D721Med (cell line): ENCODE measurements around the gene DTHD1.

Experiments
- DNase-seq: peaks from one replicate; pipeline ENCODE4 v3.0.0; 2011; ENCODE audit warnings: low spot score; ENCODE audit not compliant: insufficient read length
- FAIRE-seq: peaks from 2 replicates; lab custom pipeline; 2011; peaks lifted over from hg19 to GRCh38; lab: Jason Lieb, UNC
- CTCF ChIP-seq: IDR thresholded peaks from 2 replicates; pipeline ENCODE4 v1.5.1; 2012; ENCODE audit warnings: mild to moderate bottlenecking, control low read depth; ENCODE audit not compliant: insufficient read depth; ENCODE audit errors: missing control alignments

DTHD1 gene

DNA sequence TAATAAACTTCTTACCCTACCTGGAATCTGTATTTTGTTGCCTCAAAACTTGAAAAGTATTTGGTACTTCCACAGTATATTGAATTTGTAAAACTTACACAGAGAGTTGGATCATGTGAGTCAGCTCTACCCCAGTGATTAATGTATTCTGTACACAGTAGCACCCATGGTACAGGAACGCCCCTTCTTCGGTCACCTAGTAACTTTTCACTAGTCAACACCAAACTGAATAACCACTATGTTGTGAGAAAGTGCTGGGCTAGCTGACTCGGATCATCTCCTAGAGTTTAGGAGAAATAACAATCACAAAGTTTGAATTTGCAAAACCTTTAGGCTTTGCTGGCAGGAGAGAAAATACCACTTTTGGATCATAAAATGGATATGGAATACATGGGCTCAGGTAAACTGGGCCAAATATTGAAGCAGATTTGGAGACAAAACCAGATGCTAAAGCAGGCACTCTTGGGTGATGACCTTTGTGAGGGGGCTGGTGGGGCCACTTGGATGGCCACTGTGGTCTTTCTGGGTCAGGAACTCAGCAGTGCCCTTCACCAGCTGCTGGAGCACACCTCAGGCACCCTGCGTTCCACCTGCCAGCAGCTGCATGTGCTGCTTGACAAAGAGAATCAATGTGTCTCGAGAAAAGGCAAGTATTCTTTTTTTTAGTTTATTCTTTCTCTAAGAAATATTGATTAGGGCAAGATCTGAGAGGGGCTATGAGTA is at the start of gene DTHD1:
Gene DTHD1, plus strand, starts transcription at position 233 of the 723 bp plus-strand sequence. Its CDS starts 143 bp downstream, at position 376.
- TF ChIP-seq CTCF = no peak
- DNase-seq (no peak), FAIRE-seq (no peak)

GRCh38 chr4:36233567-36234266 is 47.7 kb upstream of the DTHD1 start:
- no peak for TF ChIP-seq CTCF
- FAIRE-seq (no peak), DNase-seq (no peak)

GRCh38 chr4:36235306-36235705 is 46.1 kb upstream of the DTHD1 start:
- FAIRE-seq (no peak), DNase-seq (no peak)
- TF ChIP-seq CTCF = no peak

DNA sequence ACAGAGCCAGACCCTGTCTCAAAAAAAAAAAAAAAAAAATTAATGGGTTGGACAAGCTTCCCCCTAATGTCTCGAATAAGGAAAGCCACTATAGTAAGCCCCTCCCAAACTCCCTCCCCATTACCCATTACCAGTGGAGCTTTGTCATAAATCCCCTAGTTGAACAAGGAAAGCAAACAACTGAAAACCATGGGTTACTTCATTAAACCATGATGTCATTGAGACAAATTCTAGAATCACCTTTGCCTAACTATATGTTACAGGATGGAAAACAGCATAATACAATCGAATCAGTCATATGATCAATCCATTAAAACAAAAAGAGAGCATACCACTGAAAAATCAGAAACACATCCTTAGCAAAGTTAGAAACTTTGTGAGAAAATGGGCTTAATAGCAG is 45.3 kb upstream of the DTHD1 start:
- no peak for TF ChIP-seq CTCF
- no peak for DNase-seq
- FAIRE-seq = no peak

GRCh38 chr4:36237366-36238313 is 43.8 kb upstream of the DTHD1 start:
- no peak for TF ChIP-seq CTCF
- DNase-seq (no peak), FAIRE-seq (no peak)

DNA sequence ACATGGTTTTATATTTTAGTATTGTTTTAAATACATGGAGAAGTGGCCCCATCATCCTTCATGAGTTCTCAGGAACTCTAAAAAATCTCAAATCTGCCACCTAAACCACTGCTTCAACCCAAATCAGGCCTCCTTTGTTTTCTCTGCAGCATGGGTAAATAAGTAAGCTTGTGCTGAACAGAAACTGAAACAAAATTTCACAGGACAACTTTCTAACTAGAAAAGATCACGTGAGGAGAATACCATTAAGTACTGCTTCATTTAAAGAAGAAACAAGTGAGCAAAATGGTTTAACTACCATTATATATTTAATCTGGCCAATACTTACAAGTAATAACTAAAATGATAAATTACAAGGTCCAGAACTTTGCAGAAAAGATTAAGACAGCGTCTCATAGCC is 39.6 kb upstream of the DTHD1 start:
- FAIRE-seq = no peak
- TF ChIP-seq CTCF = no peak
- no peak for DNase-seq
